ENCODE results near the gene COL6A5.

DNA sequence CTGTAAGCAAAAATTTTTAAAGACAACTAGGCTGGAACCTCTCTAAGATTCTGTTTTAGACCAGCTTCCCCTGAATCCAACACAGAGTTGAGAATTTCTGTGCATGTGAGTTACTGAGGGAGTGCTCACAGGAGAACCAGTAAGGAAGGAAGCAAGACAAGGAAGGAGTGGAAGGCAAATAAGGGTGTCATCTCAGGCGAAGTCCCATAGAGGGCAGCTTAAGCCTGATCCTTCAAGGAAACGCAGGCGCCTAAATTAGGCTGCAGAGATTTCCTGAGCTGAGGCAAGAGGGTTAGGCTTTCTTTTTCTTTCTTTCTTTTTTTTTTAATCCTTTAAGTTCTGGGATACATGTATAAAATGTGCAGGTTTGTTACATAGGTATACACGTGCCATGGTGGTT lies 135.3 kb downstream of the COL6A5 start:
- TF ChIP-seq, protein P1, sequence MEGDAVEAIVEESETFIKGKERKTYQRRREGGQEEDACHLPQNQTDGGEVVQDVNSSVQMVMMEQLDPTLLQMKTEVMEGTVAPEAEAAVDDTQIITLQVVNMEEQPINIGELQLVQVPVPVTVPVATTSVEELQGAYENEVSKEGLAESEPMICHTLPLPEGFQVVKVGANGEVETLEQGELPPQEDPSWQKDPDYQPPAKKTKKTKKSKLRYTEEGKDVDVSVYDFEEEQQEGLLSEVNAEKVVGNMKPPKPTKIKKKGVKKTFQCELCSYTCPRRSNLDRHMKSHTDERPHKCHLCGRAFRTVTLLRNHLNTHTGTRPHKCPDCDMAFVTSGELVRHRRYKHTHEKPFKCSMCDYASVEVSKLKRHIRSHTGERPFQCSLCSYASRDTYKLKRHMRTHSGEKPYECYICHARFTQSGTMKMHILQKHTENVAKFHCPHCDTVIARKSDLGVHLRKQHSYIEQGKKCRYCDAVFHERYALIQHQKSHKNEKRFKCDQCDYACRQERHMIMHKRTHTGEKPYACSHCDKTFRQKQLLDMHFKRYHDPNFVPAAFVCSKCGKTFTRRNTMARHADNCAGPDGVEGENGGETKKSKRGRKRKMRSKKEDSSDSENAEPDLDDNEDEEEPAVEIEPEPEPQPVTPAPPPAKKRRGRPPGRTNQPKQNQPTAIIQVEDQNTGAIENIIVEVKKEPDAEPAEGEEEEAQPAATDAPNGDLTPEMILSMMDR (IDR thresholded peaks at IDR 0.05): peak in 6 of 7 experiments; percentile 15 to 53 (median 41)
- TF ChIP-seq POLR2A (IDR thresholded peaks at IDR 0.05): no peak
